H9 (cell line): ENCODE data around the gene TMEM52B. TPM values are rescaled to one million over a fixed set of nuclear protein-coding genes. Genes with fewer than 3 reads are reported as not detected.

Source experiments
- DNase-seq: peaks from one replicate; pipeline ENCODE4 v3.0.0-alpha.2; 2017
- H2AFZ ChIP-seq: one replicate; pipeline ENCODE4 v1.6.1; 2013; ENCODE audit warnings: mild to moderate bottlenecking, low read length, control low read depth, moderate library complexity
- H2AK5ac ChIP-seq: 2 replicates; pipeline ENCODE4 v1.6.1; 2013; ENCODE audit warnings: low read length, control low read depth, mixed read lengths; ENCODE audit not compliant: insufficient read length
- H2BK120ac ChIP-seq: one replicate; pipeline ENCODE4 v1.6.1; 2013; ENCODE audit warnings: low read depth, mild to moderate bottlenecking, low read length, control low read depth, inconsistent platforms; ENCODE audit not compliant: poor library complexity, severe bottlenecking
- H2BK12ac ChIP-seq: 2 replicates; pipeline ENCODE4 v1.6.1; 2013; ENCODE audit warnings: low read length, control low read depth, mixed read lengths, low read depth; ENCODE audit not compliant: insufficient read length
- H2BK15ac ChIP-seq: 2 replicates; pipeline ENCODE4 v1.6.1; 2013; ENCODE audit warnings: low read depth, low read length, control low read depth
- H2BK20ac ChIP-seq: one replicate; pipeline ENCODE4 v1.6.1; 2013; ENCODE audit warnings: low read depth, mild to moderate bottlenecking, low read length, control low read depth, inconsistent platforms; ENCODE audit not compliant: poor library complexity, severe bottlenecking
- H2BK5ac ChIP-seq: 2 replicates; pipeline ENCODE4 v1.6.1; 2013; ENCODE audit warnings: low read length, control low read depth, mixed read lengths; ENCODE audit not compliant: insufficient read length
- H3K14ac ChIP-seq: 2 replicates; pipeline ENCODE4 v1.6.1; 2013; ENCODE audit warnings: low read length, control low read depth; ENCODE audit not compliant: insufficient read depth
- H3K18ac ChIP-seq: 2 replicates; pipeline ENCODE4 v1.6.1; 2013; ENCODE audit warnings: low read depth, mild to moderate bottlenecking, mixed read lengths, low read length, control low read depth; ENCODE audit not compliant: insufficient read length
- H3K23ac ChIP-seq: 2 replicates; pipeline ENCODE4 v1.6.1; 2013; ENCODE audit warnings: low read length, control low read depth, mixed read lengths, low read depth; ENCODE audit not compliant: insufficient read length
- H3K23me2 ChIP-seq: 2 replicates; pipeline ENCODE4 v1.6.1; 2013; ENCODE audit warnings: low read depth, mild to moderate bottlenecking, mixed read lengths, low read length, control low read depth; ENCODE audit not compliant: insufficient read length, poor library complexity, severe bottlenecking
- H3K27ac ChIP-seq: 2 replicates; pipeline ENCODE4 v1.5.1; 2013; ENCODE audit warnings: low read length, control low read depth, mixed read lengths, low read depth; ENCODE audit not compliant: insufficient read length
- H3K27me3 ChIP-seq: 2 replicates; pipeline ENCODE4 v1.6.1; 2013; ENCODE audit warnings: low read length, control low read depth, inconsistent platforms; ENCODE audit not compliant: insufficient read depth
- H3K4ac ChIP-seq: 2 replicates; pipeline ENCODE4 v1.6.1; 2013; ENCODE audit warnings: low read depth, mild to moderate bottlenecking, control low read depth, inconsistent platforms, low read length, moderate library complexity
- H3K4me1 ChIP-seq: 2 replicates; pipeline ENCODE4 v1.6.1; 2013; ENCODE audit warnings: low read length, control low read depth, inconsistent platforms; ENCODE audit not compliant: insufficient read depth
- H3K4me2 ChIP-seq: 2 replicates; pipeline ENCODE4 v1.6.1; 2013; ENCODE audit warnings: low read length, control low read depth, mixed read lengths; ENCODE audit not compliant: insufficient read length, insufficient read depth
- H3K56ac ChIP-seq: 2 replicates; pipeline ENCODE4 v1.6.1; 2013; ENCODE audit warnings: low read depth, mild to moderate bottlenecking, mixed read lengths, low read length, control low read depth; ENCODE audit not compliant: insufficient read length
- H3K79me1 ChIP-seq: 2 replicates; pipeline ENCODE4 v1.6.1; 2013; ENCODE audit warnings: low read depth, mild to moderate bottlenecking, moderate library complexity, low read length, control low read depth, inconsistent platforms; ENCODE audit not compliant: insufficient read depth, poor library complexity, severe bottlenecking
- H3K79me2 ChIP-seq: 2 replicates; pipeline ENCODE4 v1.6.1; 2013; ENCODE audit warnings: low read length, control low read depth, inconsistent platforms; ENCODE audit not compliant: insufficient read depth
- H3K9ac ChIP-seq: 2 replicates; pipeline ENCODE4 v1.6.1; 2013; ENCODE audit warnings: low read length, control low read depth, mixed read lengths; ENCODE audit not compliant: insufficient read length; ENCODE audit errors: extremely low read depth
- H3K9me3 ChIP-seq: one replicate; pipeline ENCODE4 v1.6.1; 2013; ENCODE audit warnings: low read depth, low read length, inconsistent platforms; ENCODE audit not compliant: control insufficient read depth
- H3T11ph ChIP-seq: one replicate; pipeline ENCODE4 v1.6.1; 2013; ENCODE audit warnings: mild to moderate bottlenecking, low read length, control low read depth, inconsistent platforms
- H4K20me1 ChIP-seq: one replicate; pipeline ENCODE4 v1.6.1; 2013; ENCODE audit not compliant: control insufficient read depth, insufficient read length, insufficient read depth
- H4K5ac ChIP-seq: 2 replicates; pipeline ENCODE4 v1.6.1; 2013; ENCODE audit warnings: low read depth, mild to moderate bottlenecking, mixed read lengths, low read length, control low read depth; ENCODE audit not compliant: insufficient read length
- H4K8ac ChIP-seq: replicated peaks from 2 replicates; pipeline ENCODE4 v1.6.1; 2013; ENCODE audit warnings: low read length, control low read depth, mixed read lengths, low read depth; ENCODE audit not compliant: insufficient read length
- H4K91ac ChIP-seq: 2 replicates; pipeline ENCODE4 v1.6.1; 2013; ENCODE audit warnings: low read depth, mild to moderate bottlenecking, moderate library complexity, mixed read lengths, low read length, control low read depth; ENCODE audit not compliant: insufficient read length
- H3K27ac Mint-ChIP-seq, 3 experiments: 2 replicates in 2 of 3; 3 replicates in 1 of 3; pipeline ENCODE4 v1.8.0; 2020 to 2021; ENCODE audit warnings: mixed read lengths in 3 of 3, mild to moderate bottlenecking in 1 of 3, moderate library complexity in 1 of 3
- H3K27me3 Mint-ChIP-seq: 2 replicates; pipeline ENCODE4 v1.8.0; 2021; ENCODE audit warnings: low read depth, mild to moderate bottlenecking, moderate library complexity, mixed read lengths
- H3K36me3 Mint-ChIP-seq, 3 experiments: 2 replicates in 2 of 3; 3 replicates in 1 of 3; pipeline ENCODE4 v1.8.0; 2020 to 2021; ENCODE audit warnings: low read depth in 3 of 3, mixed read lengths in 3 of 3; ENCODE audit not compliant: insufficient read depth in 1 of 3
- H3K4me1 Mint-ChIP-seq, 2 experiments: 2 replicates each; pipeline ENCODE4 v1.8.0; 2020; ENCODE audit warnings: mixed read lengths in 2 of 2
- H3K4me3 Mint-ChIP-seq, 2 experiments: 2 replicates in 1 of 2; 3 replicates in 1 of 2; pipeline ENCODE4 v1.8.0; 2020 to 2021; ENCODE audit warnings: mild to moderate bottlenecking in 2 of 2, mixed read lengths in 2 of 2, moderate library complexity in 1 of 2
- H3K9me3 Mint-ChIP-seq, 2 experiments: 2 replicates in 1 of 2; 3 replicates in 1 of 2; pipeline ENCODE4 v1.8.0; 2020; ENCODE audit warnings: mild to moderate bottlenecking in 2 of 2, mixed read lengths in 2 of 2, moderate library complexity in 1 of 2
- WGBS: extraction: QIAGEN DNeasy Blood & Tissue Kit; methylation state at CpG from one replicate; pipeline ENCODE4 v1.1.7; 2013; ENCODE audit warnings: missing lambda C conversion rate, low lambda C conversion rate, mixed read lengths; ENCODE audit not compliant: insufficient read length; ENCODE audit errors: extremely low coverage; 5-methylcytosine and 5-hydroxymethylcytosine counted together
- total RNA-seq: library from RNA; stranded (reverse); gene quantifications from 2 replicates; pipeline ENCODE4 v1.2.1, GENCODE V29; 2021
- TF ChIP-seq, protein P1 (sequence below): fragments of 200-600 bp; sonication (generic); conservative IDR thresholded peaks from 3 replicates; pipeline ENCODE4 v1.8.0; 2021; ENCODE audit warnings: antibody characterized with exemption, mild to moderate bottlenecking

The TMEM52B gene
- total RNA-seq, 1 experiment from 2014 or later = not detected

DNA sequence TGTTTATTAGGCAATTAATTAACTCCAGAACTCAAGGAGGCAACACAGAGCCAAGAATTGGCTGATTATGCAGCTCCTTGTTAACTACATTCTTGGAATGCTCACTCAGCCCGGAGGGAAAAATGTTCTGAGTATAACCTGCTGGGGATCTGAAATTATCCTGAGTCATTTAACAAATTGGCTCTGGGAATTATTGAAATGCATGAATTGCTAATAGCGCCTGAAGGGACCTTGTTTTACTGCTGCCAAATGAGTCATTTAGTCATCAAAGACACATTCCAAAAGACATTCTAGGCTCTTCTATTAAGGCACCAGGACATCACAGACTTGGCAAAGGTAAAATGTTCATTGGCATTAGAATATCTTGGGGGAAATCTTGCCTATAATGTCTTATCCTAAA, 13.0 kb downstream of the TMEM52B start:
- Histone ChIP-seq H2AFZ (no peak overlapping the region), H3K79me2 (no peaks in the 10 kb centered on the region), H3K4ac (no peak overlapping the region), H4K8ac (no peak overlapping the region), H3K14ac (no peak overlapping the region), H3K9me3 (no peaks in the 10 kb centered on the region), H3K27ac (no peak overlapping the region), H3K4me2 (no peak overlapping the region), H2BK15ac (no peak overlapping the region), H3K18ac (no peak overlapping the region), H2BK5ac (no peak overlapping the region), H4K91ac (no peak overlapping the region), H3K79me1 (no peaks in the 10 kb centered on the region), H3K56ac (no peak overlapping the region), H3K4me1 (no peaks in the 10 kb centered on the region), H3K27me3 (no peaks in the 10 kb centered on the region), H2AK5ac (no peak overlapping the region), H2BK12ac (no peak overlapping the region), H3T11ph (no peak overlapping the region), H3K9ac (no peak overlapping the region), H4K5ac (no peak overlapping the region), H3K23me2 (no peaks in the 10 kb centered on the region), H3K23ac (no peak overlapping the region), H2BK20ac (no peak overlapping the region), H4K20me1 (no peaks in the 10 kb centered on the region), H2BK120ac (no peak overlapping the region)
- H3K27ac Mint-ChIP-seq = no peak overlapping the region
- peaks cover 7% of the 10 kb centered on the region in 2 experiments; a peak in 3 of 5 replicates for H3K9me3 Mint-ChIP-seq
- H3K4me1 Mint-ChIP-seq = peaks cover 2 to 9% of the 10 kb centered on the region in 2 experiments; a peak in 3 of 4 replicates
- WGBS = no CpG with 5 or more reads among the region's 2 CpGs
- DNase-seq = no peak
- no peak overlapping the region for H3K4me3 Mint-ChIP-seq
- TF ChIP-seq, protein P1, sequence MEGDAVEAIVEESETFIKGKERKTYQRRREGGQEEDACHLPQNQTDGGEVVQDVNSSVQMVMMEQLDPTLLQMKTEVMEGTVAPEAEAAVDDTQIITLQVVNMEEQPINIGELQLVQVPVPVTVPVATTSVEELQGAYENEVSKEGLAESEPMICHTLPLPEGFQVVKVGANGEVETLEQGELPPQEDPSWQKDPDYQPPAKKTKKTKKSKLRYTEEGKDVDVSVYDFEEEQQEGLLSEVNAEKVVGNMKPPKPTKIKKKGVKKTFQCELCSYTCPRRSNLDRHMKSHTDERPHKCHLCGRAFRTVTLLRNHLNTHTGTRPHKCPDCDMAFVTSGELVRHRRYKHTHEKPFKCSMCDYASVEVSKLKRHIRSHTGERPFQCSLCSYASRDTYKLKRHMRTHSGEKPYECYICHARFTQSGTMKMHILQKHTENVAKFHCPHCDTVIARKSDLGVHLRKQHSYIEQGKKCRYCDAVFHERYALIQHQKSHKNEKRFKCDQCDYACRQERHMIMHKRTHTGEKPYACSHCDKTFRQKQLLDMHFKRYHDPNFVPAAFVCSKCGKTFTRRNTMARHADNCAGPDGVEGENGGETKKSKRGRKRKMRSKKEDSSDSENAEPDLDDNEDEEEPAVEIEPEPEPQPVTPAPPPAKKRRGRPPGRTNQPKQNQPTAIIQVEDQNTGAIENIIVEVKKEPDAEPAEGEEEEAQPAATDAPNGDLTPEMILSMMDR = no peak
- no peaks in the 10 kb centered on the region for H3K27me3 Mint-ChIP-seq
- peaks cover 0 to 4% (median 0%) of the 10 kb centered on the region in 3 experiments; a peak in 1 of 7 replicates for H3K36me3 Mint-ChIP-seq
